ENCODE data around the gene NACC2. TPM values are rescaled to one million over a fixed set of nuclear protein-coding genes. Genes with fewer than 3 reads are reported as not detected.
A peak's percentile ranks its signal among the peaks of the same experiment; 100 is the strongest.

The NACC2 gene
- total and polyA plus RNA-seq, 9 of the 15 experiments (the other 6 are each of a cell fraction or from before 2014, with no cell fraction given), result 0.70 to 25.1 (median 5.6) TPM

GRCh38 chr9:136122425-136123383, 27.6 kb upstream of the NACC2 start (continued):
- TF ChIP-seq PCBP2 (IDR thresholded peaks at IDR 0.05; ENCODE audit: low read depth, low read length, poor library complexity, severe bottlenecking) (no peak), ZNF444 (CRISPR knock-in tag; IDR thresholded peaks at IDR 0.05) (no peak), ZNF785 (CRISPR knock-in tag; IDR thresholded peaks at IDR 0.05) (no peak), MEIS2 (IDR thresholded peaks at IDR 0.05; ENCODE audit: partially characterized antibody) (no peak), SMAD3 (CRISPR knock-in tag; conservative IDR thresholded peaks at IDR 0.05) (no peak), CAMTA2 (CRISPR knock-in tag; conservative IDR thresholded peaks at IDR 0.05) (no peak), BRCA1 (IDR thresholded peaks at IDR 0.05) (no peak), BRCA1 (CRISPR knock-in tag; IDR thresholded peaks at IDR 0.05) (no peak), YY1 (IDR thresholded peaks at IDR 0.05; ENCODE audit: borderline replicate concordance in 1 of 3, control insufficient read depth in 1 of 3, extremely low read depth in 1 of 3, insufficient read depth in 3 of 3, insufficient read length in 1 of 3, insufficient replicate concordance in 2 of 3, low read depth in 1 of 3, low read length in 2 of 3) (peak in 1 of 3 experiments; percentile 31), TEAD4 (IDR thresholded peaks at IDR 0.05; ENCODE audit: low read length) (no peak), TEAD4 (CRISPR knock-in tag; IDR thresholded peaks at IDR 0.05; ENCODE audit: borderline replicate concordance) (no peak), RFX5 (IDR thresholded peaks at IDR 0.05; ENCODE audit: low read depth, low read length) (no peak), TAF9B (IDR thresholded peaks at IDR 0.05; ENCODE audit: partially characterized antibody) (no peak), COPS2 (conservative IDR thresholded peaks at IDR 0.05) (no peak), RAD51 (IDR thresholded peaks at IDR 0.05; ENCODE audit: borderline replicate concordance, low read depth) (no peak), L3MBTL2 (IDR thresholded peaks at IDR 0.05) (peak; percentile 55), TAF15 (IDR thresholded peaks at IDR 0.05; ENCODE audit: low read depth, low read length) (no peak), MECOM (CRISPR knock-in tag; IDR thresholded peaks at IDR 0.05) (no peak), SRSF7 (optimal IDR thresholded peaks at IDR 0.05; ENCODE audit: low read depth, low read length) (no peak), CREB1 (IDR thresholded peaks at IDR 0.05) (peak; percentile 14; the same call in 1 of the 2 replicates), CREB1 (CRISPR knock-in tag; IDR thresholded peaks at IDR 0.05) (peak; percentile 56), ZNF282 (CRISPR knock-in tag; IDR thresholded peaks at IDR 0.05) (no peak), GTF2B (IDR thresholded peaks at IDR 0.05; ENCODE audit: extremely low read depth, insufficient read length) (no peak), EZH2 (IDR thresholded peaks at IDR 0.05; ENCODE audit: borderline replicate concordance, low read depth, low read length) (no peak), PTBP1 (IDR thresholded peaks at IDR 0.05; ENCODE audit: low read depth, low read length) (no peak), BACH1 (tag; IDR thresholded peaks at IDR 0.05) (no peak), MBD1 (CRISPR knock-in tag; IDR thresholded peaks at IDR 0.05) (no peak), ZC3H11A (IDR thresholded peaks at IDR 0.05; ENCODE audit: low read depth, low read length) (no peak)

Measured in K562 (cell line).